ENCODE measurements around the gene SRMS.

DNA sequence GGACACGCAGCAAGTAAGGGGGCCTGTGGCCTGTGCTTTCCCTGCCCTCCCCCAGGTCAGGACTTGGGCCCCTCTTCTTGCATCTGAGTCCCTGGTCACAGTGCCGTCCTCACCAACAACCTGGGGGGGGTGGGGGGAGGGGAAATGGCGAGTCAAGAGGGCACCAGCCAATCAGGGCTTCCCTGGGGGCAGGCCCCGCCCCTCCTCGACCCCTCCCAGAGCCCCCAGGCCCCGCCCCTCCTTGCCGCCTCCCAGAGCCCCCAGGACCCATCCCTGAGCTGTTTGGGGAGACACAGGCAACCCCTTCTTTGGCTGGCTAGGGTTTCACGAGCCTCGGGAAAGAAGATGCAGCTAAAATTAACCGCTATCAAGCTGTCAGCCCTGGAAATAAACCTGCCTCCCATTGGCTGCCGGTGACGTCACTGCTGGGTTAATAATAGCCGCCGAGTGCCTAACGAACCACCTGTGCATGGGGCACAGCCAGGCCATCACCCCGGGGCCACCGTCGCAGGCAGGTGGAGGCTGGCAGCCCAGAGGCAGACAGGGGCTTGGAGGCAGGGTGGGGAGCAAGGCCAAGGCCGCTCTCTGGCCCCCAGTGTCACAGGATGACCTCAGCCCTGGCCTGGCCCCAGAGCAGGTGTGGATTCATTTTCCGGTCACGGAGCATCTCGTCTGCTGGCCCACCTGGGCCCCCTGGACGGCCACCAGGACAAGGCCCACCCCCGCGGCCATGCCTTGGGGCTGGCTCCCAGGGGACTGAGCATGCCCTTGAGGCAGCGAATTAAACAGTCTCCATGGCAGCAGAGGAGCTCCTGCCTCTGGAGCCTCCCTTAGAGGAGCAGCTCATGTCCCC is 45.5 kb downstream of the SRMS start:
- TF ChIP-seq POLR2A (IDR thresholded peaks at IDR 0.05), result no peak
- TF ChIP-seq, protein P1, sequence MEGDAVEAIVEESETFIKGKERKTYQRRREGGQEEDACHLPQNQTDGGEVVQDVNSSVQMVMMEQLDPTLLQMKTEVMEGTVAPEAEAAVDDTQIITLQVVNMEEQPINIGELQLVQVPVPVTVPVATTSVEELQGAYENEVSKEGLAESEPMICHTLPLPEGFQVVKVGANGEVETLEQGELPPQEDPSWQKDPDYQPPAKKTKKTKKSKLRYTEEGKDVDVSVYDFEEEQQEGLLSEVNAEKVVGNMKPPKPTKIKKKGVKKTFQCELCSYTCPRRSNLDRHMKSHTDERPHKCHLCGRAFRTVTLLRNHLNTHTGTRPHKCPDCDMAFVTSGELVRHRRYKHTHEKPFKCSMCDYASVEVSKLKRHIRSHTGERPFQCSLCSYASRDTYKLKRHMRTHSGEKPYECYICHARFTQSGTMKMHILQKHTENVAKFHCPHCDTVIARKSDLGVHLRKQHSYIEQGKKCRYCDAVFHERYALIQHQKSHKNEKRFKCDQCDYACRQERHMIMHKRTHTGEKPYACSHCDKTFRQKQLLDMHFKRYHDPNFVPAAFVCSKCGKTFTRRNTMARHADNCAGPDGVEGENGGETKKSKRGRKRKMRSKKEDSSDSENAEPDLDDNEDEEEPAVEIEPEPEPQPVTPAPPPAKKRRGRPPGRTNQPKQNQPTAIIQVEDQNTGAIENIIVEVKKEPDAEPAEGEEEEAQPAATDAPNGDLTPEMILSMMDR (IDR thresholded peaks at IDR 0.05), result no peak
